Neural cell (in vitro differentiated cells): ENCODE results near the gene ATAD2B.

Source experiments
- CTCF ChIP-seq: fragments of 450-650 bp; IDR thresholded peaks from 2 replicates; pipeline ENCODE4 v1.5.1; 2014; ENCODE audit warnings: antibody characterized with exemption, mild to moderate bottlenecking, moderate library complexity; ENCODE audit not compliant: poor library complexity, severe bottlenecking
- EP300 ChIP-seq: fragments of 450-650 bp; conservative IDR thresholded peaks from 2 replicates; pipeline ENCODE4 v1.6.1; 2014; ENCODE audit warnings: antibody characterized with exemption, mild to moderate bottlenecking, moderate library complexity; ENCODE audit not compliant: poor library complexity, severe bottlenecking
- EZH2 ChIP-seq: fragments of 200-600, 300-800 bp; shearing (Covaris generic), sonication (generic); IDR thresholded peaks from 2 replicates; pipeline ENCODE4 v1.6.1; 2014; ENCODE audit warnings: antibody characterized with exemption, low read length, borderline replicate concordance, mild to moderate bottlenecking; ENCODE audit not compliant: insufficient read depth, poor library complexity, severe bottlenecking
- MXI1 ChIP-seq: fragments of 450-650 bp; conservative IDR thresholded peaks from 2 replicates; pipeline ENCODE4 v1.6.1; 2014; ENCODE audit warnings: antibody characterized with exemption, mild to moderate bottlenecking; ENCODE audit not compliant: poor library complexity, severe bottlenecking
- RAD21 ChIP-seq: fragments of 450-650 bp; conservative IDR thresholded peaks from 2 replicates; pipeline ENCODE4 v1.6.1; 2014; ENCODE audit warnings: antibody characterized with exemption, mild to moderate bottlenecking, moderate library complexity
- TAF1 ChIP-seq: IDR thresholded peaks from 2 replicates; pipeline ENCODE4 v1.6.1; 2012; ENCODE audit warnings: low read depth
- TF ChIP-seq, protein P1 (sequence below): IDR thresholded peaks from 2 replicates; pipeline ENCODE4 v1.6.1; 2012; ENCODE audit warnings: borderline replicate concordance

DNA sequence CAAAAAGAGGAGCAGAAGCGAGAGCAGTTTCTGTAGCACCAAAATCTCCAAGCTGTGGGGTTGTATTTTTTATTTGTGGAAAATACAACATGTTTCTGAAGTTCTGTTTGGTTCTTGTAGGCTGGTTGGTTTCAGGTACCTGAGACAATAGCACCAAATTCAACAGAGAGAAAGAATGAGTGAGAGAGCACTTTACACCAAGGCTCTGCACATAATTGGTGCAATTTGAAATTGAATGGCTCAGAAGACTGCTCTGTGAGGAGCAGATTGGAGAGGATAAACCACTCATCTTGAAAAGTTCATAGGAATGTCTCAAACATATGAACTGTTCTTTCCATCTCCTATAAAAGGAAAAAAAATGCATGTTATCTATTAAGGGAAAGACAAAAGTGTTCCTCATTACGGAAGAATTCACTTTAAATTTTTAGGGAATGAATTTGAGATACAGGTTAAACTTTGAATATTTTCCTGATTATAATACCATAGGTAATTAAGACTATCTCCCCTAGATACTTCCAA is 175.1 kb downstream of the ATAD2B start:
- TF ChIP-seq CTCF = no peak
- TF ChIP-seq, protein P1, sequence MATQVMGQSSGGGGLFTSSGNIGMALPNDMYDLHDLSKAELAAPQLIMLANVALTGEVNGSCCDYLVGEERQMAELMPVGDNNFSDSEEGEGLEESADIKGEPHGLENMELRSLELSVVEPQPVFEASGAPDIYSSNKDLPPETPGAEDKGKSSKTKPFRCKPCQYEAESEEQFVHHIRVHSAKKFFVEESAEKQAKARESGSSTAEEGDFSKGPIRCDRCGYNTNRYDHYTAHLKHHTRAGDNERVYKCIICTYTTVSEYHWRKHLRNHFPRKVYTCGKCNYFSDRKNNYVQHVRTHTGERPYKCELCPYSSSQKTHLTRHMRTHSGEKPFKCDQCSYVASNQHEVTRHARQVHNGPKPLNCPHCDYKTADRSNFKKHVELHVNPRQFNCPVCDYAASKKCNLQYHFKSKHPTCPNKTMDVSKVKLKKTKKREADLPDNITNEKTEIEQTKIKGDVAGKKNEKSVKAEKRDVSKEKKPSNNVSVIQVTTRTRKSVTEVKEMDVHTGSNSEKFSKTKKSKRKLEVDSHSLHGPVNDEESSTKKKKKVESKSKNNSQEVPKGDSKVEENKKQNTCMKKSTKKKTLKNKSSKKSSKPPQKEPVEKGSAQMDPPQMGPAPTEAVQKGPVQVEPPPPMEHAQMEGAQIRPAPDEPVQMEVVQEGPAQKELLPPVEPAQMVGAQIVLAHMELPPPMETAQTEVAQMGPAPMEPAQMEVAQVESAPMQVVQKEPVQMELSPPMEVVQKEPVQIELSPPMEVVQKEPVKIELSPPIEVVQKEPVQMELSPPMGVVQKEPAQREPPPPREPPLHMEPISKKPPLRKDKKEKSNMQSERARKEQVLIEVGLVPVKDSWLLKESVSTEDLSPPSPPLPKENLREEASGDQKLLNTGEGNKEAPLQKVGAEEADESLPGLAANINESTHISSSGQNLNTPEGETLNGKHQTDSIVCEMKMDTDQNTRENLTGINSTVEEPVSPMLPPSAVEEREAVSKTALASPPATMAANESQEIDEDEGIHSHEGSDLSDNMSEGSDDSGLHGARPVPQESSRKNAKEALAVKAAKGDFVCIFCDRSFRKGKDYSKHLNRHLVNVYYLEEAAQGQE = no peak
- TF ChIP-seq EZH2 = no peak
- no peak for TF ChIP-seq RAD21
- no peak for TF ChIP-seq TAF1
- TF ChIP-seq MXI1 = no peak
- TF ChIP-seq EP300 = no peak
